ENCODE measurements around the gene BCAP31.

Gene BCAP31

GRCh38 chrX:153668423-153669173 is 55.6 kb downstream of the BCAP31 start:
- 0 out of 2 replicates have a peak overlapping the region, but pooled peaks have one; percentile 13 for H3K27ac ChIP-seq
- TF ChIP-seq CTCF (conservative IDR thresholded peaks at IDR 0.05) = no peak

- 0 out of 2 replicates have a peak overlapping the region, but pooled peaks have one; percentile 13 for H3K27ac ChIP-seq
- peak; percentile 79 for TF ChIP-seq CTCF (conservative IDR thresholded peaks at IDR 0.05)
Measured at GRCh38 chrX:153667956-153668396, 56.2 kb downstream of the BCAP31 start.

- no peak for TF ChIP-seq CTCF (conservative IDR thresholded peaks at IDR 0.05)
- no peak overlapping the region for H3K27ac ChIP-seq
Measured at GRCh38 chrX:153667281-153667955, 56.8 kb downstream of the BCAP31 start.

- no peak for TF ChIP-seq CTCF (conservative IDR thresholded peaks at IDR 0.05)
- no peak overlapping the region for H3K27ac ChIP-seq
Measured at GRCh38 chrX:153665726-153666306, 58.4 kb downstream of the BCAP31 start.

GRCh38 chrX:153662266-153662665 is 61.9 kb downstream of the BCAP31 start:
- no peak for TF ChIP-seq CTCF (conservative IDR thresholded peaks at IDR 0.05)
- H3K27ac ChIP-seq = no peak overlapping the region

GRCh38 chrX:153659268-153659667 is 64.9 kb downstream of the BCAP31 start:
- no peak for TF ChIP-seq CTCF (conservative IDR thresholded peaks at IDR 0.05)
- no peak overlapping the region for H3K27ac ChIP-seq

GRCh38 chrX:153657161-153657560 is 67.0 kb downstream of the BCAP31 start:
- H3K27ac ChIP-seq = no peak overlapping the region
- TF ChIP-seq CTCF (conservative IDR thresholded peaks at IDR 0.05) = no peak
